Measurements from ENCODE around the gene SHISA9. TPM values are rescaled to one million over a fixed set of nuclear protein-coding genes. Genes with fewer than 3 reads are reported as not detected.

Gene SHISA9
- total RNA-seq, 3 donors from 2014 or later (not counting 1 experiment from before 2014, with no cell fraction given), result 0.05 TPM; not detected in 2

DNA sequence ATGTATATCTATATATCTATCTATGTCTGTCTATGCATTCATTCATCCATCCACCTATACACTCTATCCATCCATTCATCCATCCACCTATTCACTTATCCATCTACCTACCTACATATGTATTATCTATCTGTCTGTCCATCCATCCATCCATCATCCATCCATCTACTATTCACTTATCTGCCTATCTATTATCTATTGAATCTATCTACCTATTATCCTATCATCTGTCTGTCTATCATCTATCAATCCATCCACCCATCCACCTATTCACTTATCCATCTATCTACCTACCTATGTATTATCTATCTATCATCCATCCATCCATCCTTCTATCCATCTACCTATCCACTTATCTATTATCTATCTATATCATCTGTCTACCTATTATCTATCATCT, 302.3 kb downstream of the SHISA9 start:
- no peak for ATAC-seq

DNA sequence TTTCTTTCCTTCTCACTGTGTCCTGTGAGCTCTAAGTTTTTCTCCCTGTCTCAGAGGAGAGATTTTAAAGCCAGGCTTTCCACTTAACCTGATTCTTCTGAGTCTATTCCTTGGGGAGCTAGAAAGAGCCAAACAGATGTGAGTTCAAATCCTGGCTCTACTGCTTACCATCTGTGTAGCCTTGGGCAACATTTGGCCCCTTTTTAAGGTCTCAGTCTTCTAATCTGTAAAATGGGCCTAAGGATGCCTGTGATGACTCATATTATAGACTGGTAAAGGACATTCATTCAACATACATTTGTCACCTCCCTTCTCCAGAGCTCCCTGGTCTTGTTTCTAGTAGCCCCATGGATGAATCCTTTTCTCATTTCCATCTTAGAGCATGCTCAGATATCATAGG, 304.0 kb downstream of the SHISA9 start:
- Histone ChIP-seq H3K9me3 (ENCODE audit: control insufficient read depth, insufficient read depth, low read length) (no peaks in the 10 kb centered on the region), H3K27me3 (ENCODE audit: control insufficient read depth, insufficient read depth, low read length) (no peaks in the 10 kb centered on the region), H3K4me3 (ENCODE audit: low read length) (no peak overlapping the region), H3K27ac (ENCODE audit: low read length) (no peak overlapping the region), H3K36me3 (ENCODE audit: control insufficient read depth, insufficient read depth, low read length) (no peaks in the 10 kb centered on the region), H3K4me1 (ENCODE audit: control insufficient read depth, insufficient read depth, low read length) (no peaks in the 10 kb centered on the region)
- Mint-ChIP-seq H3K36me3 (no peaks in the 10 kb centered on the region), H3K4me1 (no peaks in the 10 kb centered on the region), H3K27me3 (ENCODE audit: low read depth in 2 of 2) (no peaks in the 10 kb centered on the region), H3K9me3 (peaks cover 5 to 10% of the 10 kb centered on the region in 2 donors), H3K4me3 (no peak overlapping the region), H3K27ac (no peak overlapping the region)
- intact Hi-C loops (cut with micrococcal nuclease), result no loop called here
- TF ChIP-seq, protein P1, sequence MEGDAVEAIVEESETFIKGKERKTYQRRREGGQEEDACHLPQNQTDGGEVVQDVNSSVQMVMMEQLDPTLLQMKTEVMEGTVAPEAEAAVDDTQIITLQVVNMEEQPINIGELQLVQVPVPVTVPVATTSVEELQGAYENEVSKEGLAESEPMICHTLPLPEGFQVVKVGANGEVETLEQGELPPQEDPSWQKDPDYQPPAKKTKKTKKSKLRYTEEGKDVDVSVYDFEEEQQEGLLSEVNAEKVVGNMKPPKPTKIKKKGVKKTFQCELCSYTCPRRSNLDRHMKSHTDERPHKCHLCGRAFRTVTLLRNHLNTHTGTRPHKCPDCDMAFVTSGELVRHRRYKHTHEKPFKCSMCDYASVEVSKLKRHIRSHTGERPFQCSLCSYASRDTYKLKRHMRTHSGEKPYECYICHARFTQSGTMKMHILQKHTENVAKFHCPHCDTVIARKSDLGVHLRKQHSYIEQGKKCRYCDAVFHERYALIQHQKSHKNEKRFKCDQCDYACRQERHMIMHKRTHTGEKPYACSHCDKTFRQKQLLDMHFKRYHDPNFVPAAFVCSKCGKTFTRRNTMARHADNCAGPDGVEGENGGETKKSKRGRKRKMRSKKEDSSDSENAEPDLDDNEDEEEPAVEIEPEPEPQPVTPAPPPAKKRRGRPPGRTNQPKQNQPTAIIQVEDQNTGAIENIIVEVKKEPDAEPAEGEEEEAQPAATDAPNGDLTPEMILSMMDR (IDR thresholded peaks at IDR 0.05), result no peak
- ATAC-seq (no peak), DNase-seq (no peak)

More for the DNA sequence above, 302.3 kb downstream of the SHISA9 start:
- Histone ChIP-seq H3K27me3 (ENCODE audit: control insufficient read depth, insufficient read depth, low read length) (no peaks in the 10 kb centered on the region), H3K4me3 (ENCODE audit: low read length) (no peak overlapping the region), H3K9me3 (ENCODE audit: control insufficient read depth, insufficient read depth, low read length) (no peaks in the 10 kb centered on the region), H3K36me3 (ENCODE audit: control insufficient read depth, insufficient read depth, low read length) (no peaks in the 10 kb centered on the region), H3K27ac (ENCODE audit: low read length) (no peak overlapping the region), H3K4me1 (ENCODE audit: control insufficient read depth, insufficient read depth, low read length) (no peaks in the 10 kb centered on the region)
- Mint-ChIP-seq H3K27ac (no peak overlapping the region), H3K9me3 (peaks cover 5 to 10% of the 10 kb centered on the region in 2 donors), H3K4me1 (no peaks in the 10 kb centered on the region), H3K27me3 (ENCODE audit: low read depth in 2 of 2) (no peaks in the 10 kb centered on the region), H3K4me3 (no peak overlapping the region), H3K36me3 (no peaks in the 10 kb centered on the region)
- intact Hi-C loops (cut with micrococcal nuclease), result no loop called here
- no peak for DNase-seq
- TF ChIP-seq, protein P1 (IDR thresholded peaks at IDR 0.05), result no peak

DNA sequence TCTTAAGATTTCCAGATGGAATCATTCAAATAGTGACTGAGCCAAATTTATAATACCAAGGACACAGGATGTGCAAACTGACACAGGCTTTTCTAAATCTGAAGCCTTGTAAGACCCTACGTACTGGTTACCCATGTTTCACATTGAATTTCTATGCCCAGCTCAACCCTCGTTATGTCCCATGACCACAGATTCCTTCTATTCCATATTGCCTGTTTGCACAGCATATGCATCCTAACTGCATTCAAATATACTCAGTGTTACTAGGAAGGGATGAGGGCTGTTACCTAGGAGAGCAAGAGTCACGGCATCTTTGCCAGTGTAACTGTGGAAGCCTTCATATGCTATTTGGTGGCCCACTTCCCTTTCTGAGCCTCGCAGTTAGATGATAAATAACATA, 305.2 kb downstream of the SHISA9 start:
- H3K36me3 ChIP-seq (ENCODE audit: control insufficient read depth, insufficient read depth, low read length), result no peaks in the 10 kb centered on the region
- H3K9me3 ChIP-seq (ENCODE audit: control insufficient read depth, insufficient read depth, low read length), result no peaks in the 10 kb centered on the region
- no peaks in the 10 kb centered on the region for H3K4me1 ChIP-seq (ENCODE audit: control insufficient read depth, insufficient read depth, low read length)
- H3K4me1 Mint-ChIP-seq, result no peaks in the 10 kb centered on the region
- H3K27ac Mint-ChIP-seq, result no peak overlapping the region
- no peak overlapping the region for H3K4me3 ChIP-seq (ENCODE audit: low read length)
- peaks cover 5 to 10% of the 10 kb centered on the region in 2 donors for H3K9me3 Mint-ChIP-seq
- 86% methylated on average over 4 of the region's 4 CpGs for WGBS (ENCODE audit: insufficient coverage)
- H3K4me3 Mint-ChIP-seq, result no peak overlapping the region
- H3K27me3 ChIP-seq (ENCODE audit: control insufficient read depth, insufficient read depth, low read length), result no peaks in the 10 kb centered on the region
- no peaks in the 10 kb centered on the region for H3K27me3 Mint-ChIP-seq (ENCODE audit: low read depth in 2 of 2)
- TF ChIP-seq, protein P1 (IDR thresholded peaks at IDR 0.05), result no peak
- intact Hi-C loops (cut with micrococcal nuclease), result no loop called here
- ATAC-seq, result no peak
- H3K27ac ChIP-seq (ENCODE audit: low read length), result no peak overlapping the region
- H3K36me3 Mint-ChIP-seq, result no peaks in the 10 kb centered on the region
- DNase-seq, result no peak

DNA sequence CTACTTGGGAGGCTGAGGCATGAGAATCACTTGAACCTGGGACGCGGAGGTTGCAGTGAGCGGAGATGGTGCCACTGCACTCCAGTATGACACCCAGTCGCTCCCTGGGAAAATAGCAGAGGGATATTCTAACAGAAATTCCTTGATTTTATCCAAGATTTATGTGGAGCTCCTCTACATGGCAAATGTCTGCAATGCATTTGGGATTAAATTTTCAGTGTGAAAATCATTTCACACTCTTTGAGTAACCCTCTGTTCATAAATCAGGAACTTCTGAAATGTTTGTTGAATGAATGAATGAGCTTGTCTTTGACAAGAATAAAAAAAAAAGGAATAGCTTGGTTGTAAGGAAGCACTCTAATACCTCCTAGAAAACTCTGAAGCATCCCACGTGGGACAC, 305.8 kb downstream of the SHISA9 start:
- Mint-ChIP-seq H3K4me3 (no peak overlapping the region), H3K27me3 (ENCODE audit: low read depth in 2 of 2) (no peaks in the 10 kb centered on the region), H3K36me3 (no peaks in the 10 kb centered on the region), H3K4me1 (no peaks in the 10 kb centered on the region), H3K9me3 (peaks cover 5 to 9% of the 10 kb centered on the region in 2 donors), H3K27ac (no peak overlapping the region)
- TF ChIP-seq, protein P1 (IDR thresholded peaks at IDR 0.05), result no peak
- no peak overlapping the region for H3K27ac ChIP-seq (ENCODE audit: low read length)
- intact Hi-C loops (cut with micrococcal nuclease), result no loop called here
- DNase-seq, result no peak
- H3K36me3 ChIP-seq (ENCODE audit: control insufficient read depth, insufficient read depth, low read length), result no peaks in the 10 kb centered on the region
- no peaks in the 10 kb centered on the region for H3K27me3 ChIP-seq (ENCODE audit: control insufficient read depth, insufficient read depth, low read length)
- no peaks in the 10 kb centered on the region for H3K4me1 ChIP-seq (ENCODE audit: control insufficient read depth, insufficient read depth, low read length)
- no peaks in the 10 kb centered on the region for H3K9me3 ChIP-seq (ENCODE audit: control insufficient read depth, insufficient read depth, low read length)
- WGBS (ENCODE audit: insufficient coverage), result 88% methylated on average over 4 of the region's 5 CpGs
- no peak overlapping the region for H3K4me3 ChIP-seq (ENCODE audit: low read length)
- ATAC-seq, result no peak
